HepG2 (cell line): ENCODE results near the gene PRKCB.

ENCODE experiments used
- SRSF9 ChIP-seq: fragments of 200-400 bp; formaldehyde crosslinking; IDR thresholded peaks from 2 replicates; pipeline ENCODE4 v1.6.1; 2018; ENCODE audit warnings: borderline replicate concordance, mild to moderate bottlenecking, low read depth, low read length; ENCODE audit not compliant: insufficient read depth, poor library complexity, severe bottlenecking
- TF ChIP-seq, protein P1 (sequence below): sonication (generic); formaldehyde crosslinking; IDR thresholded peaks from 2 replicates; pipeline ENCODE4 v1.5.0; 2020; ENCODE audit warnings: mild to moderate bottlenecking, missing genetic modification reagents, moderate library complexity

GRCh38 chr16:23998771-23999170 lies 163.0 kb downstream of the PRKCB start:
- no peak for TF ChIP-seq SRSF9
- TF ChIP-seq, protein P1, sequence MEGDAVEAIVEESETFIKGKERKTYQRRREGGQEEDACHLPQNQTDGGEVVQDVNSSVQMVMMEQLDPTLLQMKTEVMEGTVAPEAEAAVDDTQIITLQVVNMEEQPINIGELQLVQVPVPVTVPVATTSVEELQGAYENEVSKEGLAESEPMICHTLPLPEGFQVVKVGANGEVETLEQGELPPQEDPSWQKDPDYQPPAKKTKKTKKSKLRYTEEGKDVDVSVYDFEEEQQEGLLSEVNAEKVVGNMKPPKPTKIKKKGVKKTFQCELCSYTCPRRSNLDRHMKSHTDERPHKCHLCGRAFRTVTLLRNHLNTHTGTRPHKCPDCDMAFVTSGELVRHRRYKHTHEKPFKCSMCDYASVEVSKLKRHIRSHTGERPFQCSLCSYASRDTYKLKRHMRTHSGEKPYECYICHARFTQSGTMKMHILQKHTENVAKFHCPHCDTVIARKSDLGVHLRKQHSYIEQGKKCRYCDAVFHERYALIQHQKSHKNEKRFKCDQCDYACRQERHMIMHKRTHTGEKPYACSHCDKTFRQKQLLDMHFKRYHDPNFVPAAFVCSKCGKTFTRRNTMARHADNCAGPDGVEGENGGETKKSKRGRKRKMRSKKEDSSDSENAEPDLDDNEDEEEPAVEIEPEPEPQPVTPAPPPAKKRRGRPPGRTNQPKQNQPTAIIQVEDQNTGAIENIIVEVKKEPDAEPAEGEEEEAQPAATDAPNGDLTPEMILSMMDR: no peak
